ENCODE results near the gene GSE1. TPM values are rescaled to one million over a fixed set of nuclear protein-coding genes. Genes with fewer than 3 reads are reported as not detected.

GSE1 gene
- total RNA-seq, 8 experiments from 2014 or later, result 13.0 to 63.2 (median 38.5) TPM

GRCh38 chr16:85724126-85724879, 111.2 kb downstream of the GSE1 start:
- no peak for ATAC-seq (replicated peaks in 6 of 8)
- WGBS, 10 experiments, result 53 to 100% (median 92%) methylated on average over 1 to 8 of the region's 20 CpGs; no CpG with 5 or more reads in 1 of the 10 experiments
- H3K27ac ChIP-seq, result no peak overlapping the region
- no peak overlapping the region for H3K4me3 ChIP-seq
- peaks cover 21 to 23% of the 10 kb centered on the region in 2 donors for H3K4me1 ChIP-seq (replicated peaks in 1 of 2)
- in situ Hi-C loops (cut with MboI; ENCODE audit: low pct_unique_long_range_greater_than_20kb in 2 of 9, low sequenced_read_pairs in 9 of 9, unreplicated experiment in 9 of 9), result loop anchor here in 1 of 9 experiments (25.0 kb wide), 1 partner anchor 437 kb away; no protein-coding TSS in a partner anchor

DNA sequence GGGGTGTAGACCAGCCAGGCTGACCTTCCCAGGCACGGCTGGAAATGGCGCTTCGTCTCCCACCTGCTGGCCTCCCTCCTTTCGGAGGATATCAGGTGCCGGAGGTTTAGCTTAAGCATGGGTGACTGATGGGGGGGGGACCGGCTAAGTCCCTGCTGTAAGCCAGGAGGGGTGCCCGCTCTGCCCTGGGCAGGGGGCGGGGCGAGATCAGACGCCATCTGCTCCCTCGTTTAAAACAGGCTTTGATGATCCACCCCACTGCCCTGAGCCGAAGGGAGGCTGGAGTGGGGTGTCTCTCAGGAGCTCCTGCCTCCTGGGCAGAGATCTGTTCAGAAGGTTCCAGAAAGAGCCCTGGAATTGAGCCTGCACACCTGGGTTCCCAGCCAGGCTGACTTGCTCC, 111.8 kb downstream of the GSE1 start:
- 86% methylated on average over 3 of the region's 12 CpGs; no CpG with 5 or more reads in 9 of the 10 experiments for WGBS, 10 experiments
- no peak for ATAC-seq (replicated peaks in 6 of 8)
- in situ Hi-C loops (cut with MboI; ENCODE audit: low pct_unique_long_range_greater_than_20kb in 2 of 9, low sequenced_read_pairs in 9 of 9, unreplicated experiment in 9 of 9), result loop anchor here in 1 of 9 experiments (25.0 kb wide), 1 partner anchor 438 kb away; no protein-coding TSS in a partner anchor
- Histone ChIP-seq H3K4me1 (replicated peaks in 1 of 2) (peaks cover 27 to 30% of the 10 kb centered on the region in 2 donors), H3K27ac (no peak overlapping the region), H3K4me3 (no peak overlapping the region)

Other genes starting within 250 kb of the GSE1 start
- gene GINS2, start 75.6 kb downstream of the GSE1 start, total RNA-seq, result 10 to 100 TPM in 3 of 8 experiments, 1 to 10 TPM in 4, under 1 TPM in 1; 0.25 to 26.1 (median 5.3) TPM
- gene C16orf74, start 137.8 kb downstream of the GSE1 start, total RNA-seq, result 1 to 10 TPM in 5 of 8 experiments, under 1 TPM in 3; 0.23 to 3.3 (median 1.9) TPM
- 10 to 100 TPM; 13.5 to 32.5 (median 25.6) TPM for gene EMC8, start 186.2 kb downstream of the GSE1 start, total RNA-seq
- 100 to 1,000 TPM; 531 to 741 (median 580) TPM for gene COX4I1, start 186.4 kb downstream of the GSE1 start, total RNA-seq